ENCODE results near the gene SERPING1.

SERPING1 gene

GRCh38 chr11:57632116-57632515 lies 34.6 kb downstream of the SERPING1 start:
- Histone ChIP-seq H3F3A (ENCODE audit: insufficient read depth, low read length) (no peaks in the 10 kb centered on the region), H3K9me2 (replicated peaks; ENCODE audit: insufficient read depth, low read length) (no peaks in the 10 kb centered on the region), H3K79me2 (ENCODE audit: low read length) (no peaks in the 10 kb centered on the region), H3K36me3 (replicated peaks; ENCODE audit: insufficient read depth, low read length) (no peaks in the 10 kb centered on the region), H3K27ac (ENCODE audit: low read length) (no peak overlapping the region), H3K4me1 (ENCODE audit: low read length) (no peaks in the 10 kb centered on the region), H4K20me1 (ENCODE audit: insufficient read depth, low read length) (no peaks in the 10 kb centered on the region), H3K9me3 (replicated peaks; ENCODE audit: insufficient read depth, low read length) (no peaks in the 10 kb centered on the region), H2AFZ (ENCODE audit: low read length) (no peak overlapping the region), H3K4me3 (ENCODE audit: low read length) (no peak overlapping the region), H3K9ac (ENCODE audit: low read length) (no peak overlapping the region), H3K27me3 (replicated peaks; ENCODE audit: insufficient read depth, low read length) (no peaks in the 10 kb centered on the region), H3K4me2 (ENCODE audit: low read depth, low read length) (no peak overlapping the region)
- no peak for DNase-seq
- TF ChIP-seq, protein P1, sequence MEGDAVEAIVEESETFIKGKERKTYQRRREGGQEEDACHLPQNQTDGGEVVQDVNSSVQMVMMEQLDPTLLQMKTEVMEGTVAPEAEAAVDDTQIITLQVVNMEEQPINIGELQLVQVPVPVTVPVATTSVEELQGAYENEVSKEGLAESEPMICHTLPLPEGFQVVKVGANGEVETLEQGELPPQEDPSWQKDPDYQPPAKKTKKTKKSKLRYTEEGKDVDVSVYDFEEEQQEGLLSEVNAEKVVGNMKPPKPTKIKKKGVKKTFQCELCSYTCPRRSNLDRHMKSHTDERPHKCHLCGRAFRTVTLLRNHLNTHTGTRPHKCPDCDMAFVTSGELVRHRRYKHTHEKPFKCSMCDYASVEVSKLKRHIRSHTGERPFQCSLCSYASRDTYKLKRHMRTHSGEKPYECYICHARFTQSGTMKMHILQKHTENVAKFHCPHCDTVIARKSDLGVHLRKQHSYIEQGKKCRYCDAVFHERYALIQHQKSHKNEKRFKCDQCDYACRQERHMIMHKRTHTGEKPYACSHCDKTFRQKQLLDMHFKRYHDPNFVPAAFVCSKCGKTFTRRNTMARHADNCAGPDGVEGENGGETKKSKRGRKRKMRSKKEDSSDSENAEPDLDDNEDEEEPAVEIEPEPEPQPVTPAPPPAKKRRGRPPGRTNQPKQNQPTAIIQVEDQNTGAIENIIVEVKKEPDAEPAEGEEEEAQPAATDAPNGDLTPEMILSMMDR (IDR thresholded peaks at IDR 0.05; ENCODE audit: low read length): no peak
- TF ChIP-seq EZH2phosphoT487 (IDR thresholded peaks at IDR 0.05; ENCODE audit: low read length) (no peak), EZH2 (optimal IDR thresholded peaks at IDR 0.05; ENCODE audit: low read depth, low read length) (no peak)

DNA sequence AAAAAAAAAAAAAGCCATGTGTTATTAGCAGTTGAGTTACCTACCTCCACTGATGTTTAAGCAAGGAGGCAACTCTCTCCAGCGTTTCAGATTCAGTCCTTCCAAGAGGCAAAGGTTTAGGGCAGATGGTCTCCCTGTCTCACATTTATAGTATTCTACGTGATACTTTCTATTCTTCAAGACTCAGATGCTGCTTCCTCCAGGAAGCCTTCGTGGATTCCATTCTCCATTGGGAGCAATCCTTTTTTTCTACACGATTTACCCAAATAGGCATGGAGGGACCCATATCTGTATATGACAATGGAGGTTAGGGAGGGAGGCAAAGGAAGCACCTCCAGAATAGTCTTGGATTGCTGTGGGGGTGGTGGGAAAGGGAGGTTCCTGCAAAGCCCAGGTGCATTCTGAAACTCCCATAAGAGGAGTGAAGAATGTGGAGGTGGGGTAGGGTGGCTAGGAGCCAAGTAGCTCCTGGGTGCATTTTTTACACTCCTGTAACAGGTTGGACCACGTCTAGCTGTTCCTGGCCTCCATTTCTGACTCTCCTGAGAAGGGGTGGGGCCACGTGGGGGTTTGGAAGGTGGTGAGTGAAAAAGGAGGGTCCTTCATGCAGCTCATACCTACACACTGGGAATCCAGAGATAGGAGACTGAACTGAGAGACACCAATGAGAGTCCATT lies 36.0 kb downstream of the SERPING1 start:
- no peaks in the 10 kb centered on the region for H3K27me3 ChIP-seq (replicated peaks; ENCODE audit: insufficient read depth, low read length)
- no peaks in the 10 kb centered on the region for H3K9me3 ChIP-seq (replicated peaks; ENCODE audit: insufficient read depth, low read length)
- H2AFZ ChIP-seq (ENCODE audit: low read length): no peak overlapping the region
- no peaks in the 10 kb centered on the region for H3F3A ChIP-seq (ENCODE audit: insufficient read depth, low read length)
- H3K36me3 ChIP-seq (replicated peaks; ENCODE audit: insufficient read depth, low read length): no peaks in the 10 kb centered on the region
- no peak overlapping the region for H3K4me3 ChIP-seq (ENCODE audit: low read length)
- H3K27ac ChIP-seq (ENCODE audit: low read length): no peak overlapping the region
- TF ChIP-seq, protein P1 (IDR thresholded peaks at IDR 0.05; ENCODE audit: low read length): no peak
- TF ChIP-seq EZH2 (optimal IDR thresholded peaks at IDR 0.05; ENCODE audit: low read depth, low read length): no peak
- no peak for TF ChIP-seq EZH2phosphoT487 (IDR thresholded peaks at IDR 0.05; ENCODE audit: low read length)
- no peaks in the 10 kb centered on the region for H4K20me1 ChIP-seq (ENCODE audit: insufficient read depth, low read length)
- H3K79me2 ChIP-seq (ENCODE audit: low read length): no peaks in the 10 kb centered on the region
- H3K4me1 ChIP-seq (ENCODE audit: low read length): no peaks in the 10 kb centered on the region
- no peak for DNase-seq
- no peaks in the 10 kb centered on the region for H3K9me2 ChIP-seq (replicated peaks; ENCODE audit: insufficient read depth, low read length)
- H3K4me2 ChIP-seq (ENCODE audit: low read depth, low read length): no peak overlapping the region
- H3K9ac ChIP-seq (ENCODE audit: low read length): no peak overlapping the region

DNA sequence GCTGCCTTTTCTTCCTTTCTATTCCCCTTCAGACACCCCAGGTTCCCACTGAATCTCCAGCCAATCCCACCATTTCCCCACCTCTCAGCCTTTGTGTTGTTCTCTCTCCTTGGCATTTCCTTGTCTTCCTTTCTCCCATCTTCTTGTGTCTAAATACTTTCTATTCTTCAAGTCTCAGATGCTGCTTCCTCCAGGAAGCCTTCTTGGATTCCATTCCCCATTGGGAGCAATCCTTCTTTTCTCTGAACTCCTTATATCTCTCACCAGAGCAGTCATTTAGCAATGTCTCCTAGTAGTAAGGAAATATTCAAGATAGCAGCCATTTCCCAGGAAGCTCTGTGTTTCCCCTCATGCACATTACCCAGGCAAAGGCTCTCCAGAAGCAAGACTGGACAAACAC lies 36.8 kb downstream of the SERPING1 start:
- Histone ChIP-seq H3K79me2 (ENCODE audit: low read length) (no peaks in the 10 kb centered on the region), H3K4me2 (ENCODE audit: low read depth, low read length) (no peak overlapping the region), H3K27ac (ENCODE audit: low read length) (no peak overlapping the region), H3K9ac (ENCODE audit: low read length) (no peak overlapping the region), H3K27me3 (replicated peaks; ENCODE audit: insufficient read depth, low read length) (no peaks in the 10 kb centered on the region), H3F3A (ENCODE audit: insufficient read depth, low read length) (no peaks in the 10 kb centered on the region), H3K4me1 (ENCODE audit: low read length) (no peaks in the 10 kb centered on the region), H3K36me3 (replicated peaks; ENCODE audit: insufficient read depth, low read length) (no peaks in the 10 kb centered on the region), H4K20me1 (ENCODE audit: insufficient read depth, low read length) (no peaks in the 10 kb centered on the region), H3K9me3 (replicated peaks; ENCODE audit: insufficient read depth, low read length) (no peaks in the 10 kb centered on the region), H2AFZ (ENCODE audit: low read length) (no peak overlapping the region), H3K4me3 (ENCODE audit: low read length) (no peak overlapping the region), H3K9me2 (replicated peaks; ENCODE audit: insufficient read depth, low read length) (no peaks in the 10 kb centered on the region)
- TF ChIP-seq EZH2 (optimal IDR thresholded peaks at IDR 0.05; ENCODE audit: low read depth, low read length) (no peak), EZH2phosphoT487 (IDR thresholded peaks at IDR 0.05; ENCODE audit: low read length) (no peak)
- TF ChIP-seq, protein P1 (IDR thresholded peaks at IDR 0.05; ENCODE audit: low read length): no peak
- no peak for DNase-seq

All from MM.1S (cell line).